GM23248 (cell line): ENCODE results near the gene SMARCA4.
"Not testable (repeated sequence)": the region's sequence is repeated elsewhere in the genome, so short reads cannot be mapped to it uniquely, and the experiment has no call there.

Source experiments
- EZH2 ChIP-seq: fragments of 200-600 bp; sonication (generic); IDR thresholded peaks from 2 replicates; pipeline ENCODE4 v1.6.1; 2018; ENCODE audit warnings: antibody characterized with exemption, mild to moderate bottlenecking; ENCODE audit not compliant: insufficient read depth, poor library complexity, severe bottlenecking
- EZH2phosphoT487 ChIP-seq: fragments of 200-600 bp; sonication (generic); IDR thresholded peaks from 2 replicates; pipeline ENCODE4 v1.6.1; 2018; ENCODE audit warnings: antibody characterized with exemption, moderate library complexity, mild to moderate bottlenecking, low read depth; ENCODE audit not compliant: insufficient read depth

DNA sequence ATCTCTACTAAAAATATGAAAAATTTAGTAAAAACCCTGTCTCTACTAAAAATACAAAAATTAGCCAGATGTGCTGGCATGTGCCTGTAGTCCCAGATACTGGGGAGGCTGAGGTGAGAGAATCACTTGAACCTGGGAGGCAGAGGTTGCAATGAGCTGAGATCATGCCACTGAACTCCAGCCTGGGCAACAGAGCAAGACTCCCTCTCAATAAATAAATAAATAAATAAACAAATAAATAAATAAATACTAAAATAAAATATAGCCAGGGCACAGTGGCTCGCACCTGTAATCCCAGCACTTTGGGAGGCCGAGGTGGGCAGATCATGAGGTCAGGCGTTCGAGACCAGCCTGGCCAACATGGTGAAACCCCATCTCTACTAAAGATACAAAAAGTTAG, 17.4 kb upstream of the SMARCA4 start:
- not testable (repeated sequence) for TF ChIP-seq EZH2, EZH2phosphoT487
